Smooth muscle cell of the umbilical artery (primary cell): ENCODE measurements around the gene SLC25A29. TPM values are rescaled to one million over a fixed set of nuclear protein-coding genes. Genes with fewer than 3 reads are reported as not detected.

Experiments
- total RNA-seq: library from RNA; depleted of rRNA; stranded (reverse); fragments of >200 nt; gene quantifications from 2 replicates; pipeline ENCODE4 v1.2.3, GENCODE V29; 2014

Gene SLC25A29, protein sequence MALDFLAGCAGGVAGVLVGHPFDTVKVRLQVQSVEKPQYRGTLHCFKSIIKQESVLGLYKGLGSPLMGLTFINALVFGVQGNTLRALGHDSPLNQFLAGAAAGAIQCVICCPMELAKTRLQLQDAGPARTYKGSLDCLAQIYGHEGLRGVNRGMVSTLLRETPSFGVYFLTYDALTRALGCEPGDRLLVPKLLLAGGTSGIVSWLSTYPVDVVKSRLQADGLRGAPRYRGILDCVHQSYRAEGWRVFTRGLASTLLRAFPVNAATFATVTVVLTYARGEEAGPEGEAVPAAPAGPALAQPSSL
- total RNA-seq, result 19.9 and 32.8 TPM in 2 replicates

DNA sequence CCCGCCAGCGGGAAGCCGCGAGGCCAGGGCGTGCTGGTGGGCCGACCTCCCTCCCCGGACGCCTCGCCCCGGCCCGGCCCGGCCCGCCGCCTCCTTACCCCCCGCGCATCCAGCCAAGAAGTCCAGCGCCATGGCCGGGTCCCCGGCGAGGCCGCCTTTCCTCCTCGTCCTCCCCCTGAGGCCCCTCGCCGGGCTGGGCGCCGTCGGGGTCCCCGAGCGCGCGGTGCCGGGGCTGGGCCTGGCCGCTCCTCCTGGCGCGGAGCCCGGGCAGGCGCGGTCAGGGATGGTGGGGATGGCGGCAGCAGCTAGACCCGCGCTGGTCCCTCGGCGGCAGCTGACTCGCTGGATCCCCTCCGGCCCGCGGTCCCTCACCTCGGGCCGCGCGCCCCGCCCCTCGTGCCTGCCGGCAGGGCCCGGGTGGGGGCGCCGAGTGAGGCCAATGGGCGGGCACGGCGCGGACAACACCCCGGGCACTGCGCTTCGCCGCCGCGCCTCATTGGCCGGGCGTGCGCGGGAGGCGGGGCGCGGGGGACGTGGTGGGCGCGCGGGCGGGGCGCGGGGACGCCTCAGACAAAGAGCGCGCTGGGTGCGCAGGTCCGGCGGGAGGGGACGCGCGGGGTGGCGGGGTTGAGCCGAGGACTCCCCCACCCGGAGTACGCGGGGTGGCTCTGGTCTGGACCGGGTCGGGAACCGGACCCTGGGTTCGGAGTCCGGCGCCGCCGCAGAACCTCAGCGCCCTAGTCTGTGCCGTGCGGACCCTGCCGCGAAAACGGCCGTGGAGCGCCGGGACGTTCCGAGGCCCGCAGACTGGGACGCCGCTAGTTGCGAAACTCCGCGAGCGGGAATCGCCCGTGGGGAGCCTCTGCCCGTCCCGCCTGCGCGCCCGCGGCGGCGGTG lies at the start of gene SLC25A29:
Gene SLC25A29 (minus strand): TSS at position 344 of the 897 bp plus-strand sequence. CDS start 212 bp downstream, at position 132.

DNA sequence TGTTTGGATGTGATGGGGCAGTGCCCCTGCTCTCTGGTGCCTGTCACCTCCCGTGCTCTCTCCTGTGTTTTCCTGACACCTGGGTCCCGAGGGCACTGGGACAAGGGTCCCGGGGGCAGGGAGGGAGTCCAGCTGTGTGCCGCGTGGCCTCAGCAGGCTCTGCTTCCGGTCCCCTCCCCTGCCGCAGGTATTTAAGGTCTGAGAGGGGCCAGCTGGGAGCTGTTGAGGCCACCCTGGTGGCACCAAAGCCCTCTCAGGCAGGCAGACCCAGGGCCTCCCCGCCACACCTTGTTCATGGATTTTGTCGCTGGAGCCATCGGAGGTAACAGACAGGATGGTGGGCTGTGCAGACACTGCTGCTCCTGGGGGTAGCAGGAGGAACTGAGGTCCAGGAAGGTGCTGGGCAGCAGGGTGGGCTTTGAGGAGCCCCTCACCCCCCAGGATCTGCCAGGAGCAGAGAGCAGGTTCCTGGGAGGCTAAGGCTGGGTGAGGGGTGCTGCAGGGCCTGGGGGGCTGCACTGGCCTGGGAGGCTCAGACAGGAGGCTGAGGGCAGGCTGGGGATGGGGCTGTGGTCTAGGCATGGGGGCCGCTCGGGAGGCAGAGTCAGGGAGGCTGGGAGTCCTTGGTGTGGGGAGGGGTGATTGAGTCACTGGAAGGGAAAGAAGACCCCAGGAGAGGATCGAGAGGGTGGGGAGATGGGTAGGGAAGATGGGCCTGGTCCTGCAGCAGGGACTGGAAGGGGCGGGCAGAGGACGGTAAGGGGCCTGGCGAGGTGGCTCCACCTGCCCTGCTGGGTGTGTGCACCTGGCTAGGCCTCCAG lies 17.1 kb upstream of the SLC25A29 start, which contains the start of gene SLC25A47:
Gene SLC25A47 (plus strand): TSS at position 219 of the 821 bp plus-strand sequence. CDS start 76 bp downstream, at position 295.

Other genes with a start within 250 kb of the SLC25A29 start
- gene EVL, start 241.0 kb downstream of the SLC25A29 start, total RNA-seq, result 19.4 and 36.8 TPM in 2 replicates
- gene DEGS2, start 146.8 kb downstream of the SLC25A29 start, total RNA-seq, result not detected in 2 replicates
- 39.8 and 42.3 TPM in 2 replicates for gene YY1, start 67.3 kb downstream of the SLC25A29 start, total RNA-seq
- gene SLC25A47, start 16.9 kb upstream of the SLC25A29 start, total RNA-seq, result not detected in 2 replicates
- gene WDR25, start 70.0 kb upstream of the SLC25A29 start, total RNA-seq, result 11.5 and 14.6 TPM in 2 replicates